Spleen (tissue), 7 donors: ENCODE data around the gene FFAR4.

Experiments used
- CTCF ChIP-seq, 11 experiments: fragments of 200-600 bp in 7 of 11; fragments of 450-650 bp in 4 of 11; sonication (generic) in 4 of 11; IDR thresholded peaks in 8 of 11; conservative IDR thresholded peaks in 3 of 11; 1 replicate in 7 of 11; 2 replicates in 4 of 11; pipeline versions ENCODE4 v1.4.0 to v1.8.0; 2016 to 2021; ENCODE audit warnings: antibody characterized with exemption in 11 of 11, inconsistent platforms in 4 of 11, mild to moderate bottlenecking in 1 of 11
- POLR2A ChIP-seq, 3 donors: fragments of 450-650 bp; IDR thresholded peaks; one replicate each; pipeline ENCODE4 v1.5.1; 2017; ENCODE audit warnings: antibody characterized with exemption in 3 of 3, mild to moderate bottlenecking in 1 of 3
- POLR2AphosphoS5 ChIP-seq, 3 donors: sonication (generic); formaldehyde crosslinking; IDR thresholded peaks; one replicate each; pipeline ENCODE4 v1.5.1; 2017; ENCODE audit warnings: antibody characterized with exemption in 3 of 3
- donor health status: DM: no; HTN: no; CAD: no; lungs with moderate emphysema.
- donor health status: DM: no; HTN: no; CAD: no.
- donor health status: DM: no; HTN: no; CAD: no.

GRCh38 chr10:93580828-93581227 lies 14.4 kb downstream of the FFAR4 start:
- no peak for TF ChIP-seq POLR2AphosphoS5 (IDR thresholded peaks at IDR 0.05)
- TF ChIP-seq CTCF (IDR thresholded peaks at IDR 0.05 in 8 of 11, conservative IDR thresholded peaks at IDR 0.05 in 3 of 11): no peak
- no peak for TF ChIP-seq POLR2A (IDR thresholded peaks at IDR 0.05)
